K562 (cell line): ENCODE data around the gene DAPK1. TPM values are rescaled to one million over a fixed set of nuclear protein-coding genes. Genes with fewer than 3 reads are reported as not detected.
A peak's percentile ranks its signal among the peaks of the same experiment; 100 is the strongest.

ENCODE experiments used
- AFF1 ChIP-seq, 2 experiments: fragments of 450-650 bp; IDR thresholded peaks; 2 replicates each; pipeline ENCODE4 v1.6.1; 2018; ENCODE audit warnings: mild to moderate bottlenecking in 2 of 2, low read depth in 1 of 2; ENCODE audit not compliant: partially characterized antibody in 2 of 2
- ATF6 ChIP-seq: sonication (generic); formaldehyde crosslinking; IDR thresholded peaks from 2 replicates; pipeline ENCODE4 v1.4.0; 2020; ENCODE audit warnings: mild to moderate bottlenecking, missing genetic modification reagents
- ESRRB ChIP-seq: fragments of 250-450 bp; sonication (Bioruptor Pico); IDR thresholded peaks from 2 replicates; pipeline ENCODE4 v1.5.0; 2020; ENCODE audit warnings: mild to moderate bottlenecking, moderate library complexity, borderline replicate concordance
- FOXM1 ChIP-seq, 2 experiments: fragments of 450-650 bp in 1 of 2; sonication (generic) in 1 of 2; formaldehyde crosslinking in 1 of 2; IDR thresholded peaks; 2 replicates each; pipeline versions ENCODE4 v1.6.1 to v1.9.0; 2017 to 2022; ENCODE audit warnings: low read depth in 2 of 2, mild to moderate bottlenecking in 2 of 2, missing genetic modification reagents in 1 of 2, moderate library complexity in 1 of 2
- HNRNPUL1 ChIP-seq: fragments of 200-400 bp; formaldehyde crosslinking; IDR thresholded peaks from 2 replicates; pipeline ENCODE4 v1.6.1; 2017; ENCODE audit warnings: low read length
- MAZ ChIP-seq, 2 experiments: fragments of 450-650 bp in 1 of 2; sonication (generic) in 1 of 2; formaldehyde crosslinking; IDR thresholded peaks in 1 of 2; conservative IDR thresholded peaks in 1 of 2; 2 replicates each; pipeline versions ENCODE4 v1.4.0 to v1.5.0; 2020; ENCODE audit warnings: mild to moderate bottlenecking in 1 of 2, missing genetic modification reagents in 1 of 2
- MEIS2 ChIP-seq: fragments of 450-650 bp; IDR thresholded peaks from 2 replicates; pipeline ENCODE4 v1.6.1; 2014; ENCODE audit warnings: mild to moderate bottlenecking; ENCODE audit not compliant: partially characterized antibody
- NEUROD1 ChIP-seq: fragments of 150-350 bp; IDR thresholded peaks from 2 replicates; pipeline ENCODE4 v1.6.1; 2014; ENCODE audit warnings: borderline replicate concordance, low read length, low read depth; ENCODE audit not compliant: partially characterized antibody
- PCBP1 ChIP-seq: fragments of 200-400 bp; formaldehyde crosslinking; IDR thresholded peaks from 2 replicates; pipeline ENCODE4 v1.6.1; 2018; ENCODE audit warnings: mild to moderate bottlenecking, low read depth, low read length; ENCODE audit not compliant: poor library complexity, severe bottlenecking
- SIRT6 ChIP-seq: IDR thresholded peaks from one replicate; pipeline ENCODE4 v1.6.1; 2012; ENCODE audit warnings: low read depth, mild to moderate bottlenecking, control low read depth, inconsistent platforms, low read length, moderate library complexity
- TSC22D4 ChIP-seq: fragments of 450-650 bp; IDR thresholded peaks from 2 replicates; pipeline ENCODE4 v1.6.1; 2016; ENCODE audit warnings: missing genetic modification characterization, missing biosample characterization, control low read depth
- ZBTB2 ChIP-seq: fragments of 450-650 bp; IDR thresholded peaks from 2 replicates; pipeline ENCODE4 v1.6.1; 2016; ENCODE audit warnings: antibody characterized with exemption
- ZNF253 ChIP-seq: fragments of 250-450 bp; sonication (Bioruptor Pico); conservative IDR thresholded peaks from 2 replicates; pipeline ENCODE4 v1.6.1; 2021; ENCODE audit warnings: mild to moderate bottlenecking
- ZNF263 ChIP-seq: sonication (generic); formaldehyde crosslinking; IDR thresholded peaks from 2 replicates; pipeline ENCODE4 v1.8.0; 2022; ENCODE audit warnings: mild to moderate bottlenecking, missing genetic modification reagents, borderline replicate concordance
- polyA plus RNA-seq, 8 experiments: library from polyadenylated mRNA; depleted of rRNA in 4 of 8; stranded (reverse) in 5 of 8; unstranded in 3 of 8; fragments of >200 nt; fragmentation: Nextera tagmentation in 2 of 8; fragmentation: Illumina TruSeq in 1 of 8; extraction: Ambion mirVana in 2 of 8; extraction: Trizol in 1 of 8; gene quantifications; 2 replicates each; pipeline versions ENCODE4 v1.2.1 to v1.2.3, GENCODE V29; 2011 to 2014; ENCODE audit warnings: inconsistent platforms in 1 of 8, missing spikeins in 1 of 8
- total RNA-seq, 7 experiments: library from RNA; depleted of rRNA in 6 of 7; stranded (reverse); fragments of >200 nt in 6 of 7; fragmentation: Illumina TruSeq in 2 of 7; extraction: Trizol in 2 of 7; gene quantifications; 2 replicates each; pipeline versions ENCODE4 v1.2.1 to v1.2.3, GENCODE V29; 2011 to 2021; ENCODE audit warnings: low replicate concordance in 1 of 7
- TF ChIP-seq, protein P1 (sequence below): fragments of 450-650 bp; IDR thresholded peaks from 2 replicates; pipeline ENCODE4 v1.6.1; 2018; ENCODE audit warnings: mild to moderate bottlenecking, low read depth; ENCODE audit not compliant: partially characterized antibody
- TF ChIP-seq, protein P2 (sequence below): IDR thresholded peaks from 2 replicates; pipeline ENCODE4 v1.6.1; 2014; ENCODE audit warnings: antibody characterized with exemption

DAPK1 gene
- total and polyA plus RNA-seq, 9 of the 15 experiments (the other 6 are each of a cell fraction or from before 2014, with no cell fraction given), result 1.7 to 26.4 (median 15.8) TPM

DNA sequence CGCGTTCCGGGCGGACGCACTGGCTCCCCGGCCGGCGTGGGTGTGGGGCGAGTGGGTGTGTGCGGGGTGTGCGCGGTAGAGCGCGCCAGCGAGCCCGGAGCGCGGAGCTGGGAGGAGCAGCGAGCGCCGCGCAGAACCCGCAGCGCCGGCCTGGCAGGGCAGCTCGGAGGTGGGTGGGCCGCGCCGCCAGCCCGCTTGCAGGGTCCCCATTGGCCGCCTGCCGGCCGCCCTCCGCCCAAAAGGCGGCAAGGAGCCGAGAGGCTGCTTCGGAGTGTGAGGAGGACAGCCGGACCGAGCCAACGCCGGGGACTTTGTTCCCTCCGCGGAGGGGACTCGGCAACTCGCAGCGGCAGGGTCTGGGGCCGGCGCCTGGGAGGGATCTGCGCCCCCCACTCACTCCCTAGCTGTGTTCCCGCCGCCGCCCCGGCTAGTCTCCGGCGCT, at the start of gene DAPK1 (continued):
- TF ChIP-seq ZBTB2 (no peak), ESRRB (CRISPR knock-in tag) (no peak), MEIS2 (peak; percentile 2), PCBP1 (no peak), ZNF253 (CRISPR knock-in tag) (no peak), HNRNPUL1 (no peak), ATF6 (no peak), FOXM1 (IDR thresholded peaks at IDR 0.05; ENCODE audit: low read depth) (no peak), FOXM1 (CRISPR knock-in tag; IDR thresholded peaks at IDR 0.05; ENCODE audit: low read depth) (no peak), AFF1 (IDR thresholded peaks at IDR 0.05; ENCODE audit: low read depth in 1 of 2, partially characterized antibody in 2 of 2) (no peak), NEUROD1 (no peak), MAZ (CRISPR knock-in tag; conservative IDR thresholded peaks at IDR 0.05 in 1 of 2, IDR thresholded peaks at IDR 0.05 in 1 of 2) (peak in 1 of 2 experiments; percentile 5; a peak in 1 of 4 replicates), SIRT6 (no peak), ZNF263 (0 out of 2 replicates have a peak, but pooled peaks have one; percentile 19), TSC22D4 (tag) (no peak)
- TF ChIP-seq, protein P1, sequence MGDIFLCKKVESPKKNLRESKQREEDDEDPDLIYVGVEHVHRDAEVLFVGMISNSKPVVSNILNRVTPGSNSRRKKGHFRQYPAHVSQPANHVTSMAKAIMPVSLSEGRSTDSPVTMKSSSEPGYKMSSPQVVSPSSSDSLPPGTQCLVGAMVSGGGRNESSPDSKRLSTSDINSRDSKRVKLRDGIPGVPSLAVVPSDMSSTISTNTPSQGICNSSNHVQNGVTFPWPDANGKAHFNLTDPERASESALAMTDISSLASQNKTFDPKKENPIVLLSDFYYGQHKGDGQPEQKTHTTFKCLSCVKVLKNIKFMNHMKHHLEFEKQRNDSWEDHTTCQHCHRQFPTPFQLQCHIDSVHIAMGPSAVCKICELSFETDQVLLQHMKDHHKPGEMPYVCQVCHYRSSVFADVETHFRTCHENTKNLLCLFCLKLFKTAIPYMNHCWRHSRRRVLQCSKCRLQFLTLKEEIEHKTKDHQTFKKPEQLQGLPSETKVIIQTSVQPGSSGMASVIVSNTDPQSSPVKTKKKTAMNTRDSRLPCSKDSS, result no peak
- TF ChIP-seq, protein P2, sequence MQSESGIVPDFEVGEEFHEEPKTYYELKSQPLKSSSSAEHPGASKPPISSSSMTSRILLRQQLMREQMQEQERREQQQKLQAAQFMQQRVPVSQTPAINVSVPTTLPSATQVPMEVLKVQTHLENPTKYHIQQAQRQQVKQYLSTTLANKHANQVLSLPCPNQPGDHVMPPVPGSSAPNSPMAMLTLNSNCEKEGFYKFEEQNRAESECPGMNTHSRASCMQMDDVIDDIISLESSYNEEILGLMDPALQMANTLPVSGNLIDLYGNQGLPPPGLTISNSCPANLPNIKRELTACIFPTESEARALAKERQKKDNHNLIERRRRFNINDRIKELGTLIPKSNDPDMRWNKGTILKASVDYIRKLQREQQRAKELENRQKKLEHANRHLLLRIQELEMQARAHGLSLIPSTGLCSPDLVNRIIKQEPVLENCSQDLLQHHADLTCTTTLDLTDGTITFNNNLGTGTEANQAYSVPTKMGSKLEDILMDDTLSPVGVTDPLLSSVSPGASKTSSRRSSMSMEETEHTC, result no peak
